IPS-20b (cell line): ENCODE results near the gene DMXL2.

Experiments
- H3K27ac ChIP-seq: one replicate; pipeline ENCODE4 v1.5.1; 2013; ENCODE audit warnings: low read length
- H3K27me3 ChIP-seq: 2 replicates; pipeline ENCODE4 v1.6.1; 2013; ENCODE audit warnings: mild to moderate bottlenecking, low read length, inconsistent platforms; ENCODE audit not compliant: insufficient read depth
- H3K36me3 ChIP-seq: 2 replicates; pipeline ENCODE4 v1.6.1; 2013; ENCODE audit warnings: low read depth, mild to moderate bottlenecking, inconsistent platforms, low read length, moderate library complexity; ENCODE audit not compliant: insufficient read depth
- H3K4me1 ChIP-seq: 2 replicates; pipeline ENCODE4 v1.6.1; 2013; ENCODE audit warnings: mild to moderate bottlenecking, control low read depth, inconsistent platforms, low read length, moderate library complexity; ENCODE audit not compliant: insufficient read depth
- H3K4me3 ChIP-seq: 2 replicates; pipeline ENCODE4 v1.5.1; 2013; ENCODE audit warnings: mild to moderate bottlenecking, low read length, inconsistent platforms
- H3K9ac ChIP-seq: 2 replicates; pipeline ENCODE4 v1.6.1; 2013; ENCODE audit warnings: low read depth, mild to moderate bottlenecking, inconsistent platforms, low read length, moderate library complexity
- H3K9me3 ChIP-seq: 2 replicates; pipeline ENCODE4 v1.6.1; 2013; ENCODE audit warnings: mild to moderate bottlenecking, low read depth, low read length, inconsistent platforms; ENCODE audit not compliant: insufficient read depth

DMXL2 gene

DNA sequence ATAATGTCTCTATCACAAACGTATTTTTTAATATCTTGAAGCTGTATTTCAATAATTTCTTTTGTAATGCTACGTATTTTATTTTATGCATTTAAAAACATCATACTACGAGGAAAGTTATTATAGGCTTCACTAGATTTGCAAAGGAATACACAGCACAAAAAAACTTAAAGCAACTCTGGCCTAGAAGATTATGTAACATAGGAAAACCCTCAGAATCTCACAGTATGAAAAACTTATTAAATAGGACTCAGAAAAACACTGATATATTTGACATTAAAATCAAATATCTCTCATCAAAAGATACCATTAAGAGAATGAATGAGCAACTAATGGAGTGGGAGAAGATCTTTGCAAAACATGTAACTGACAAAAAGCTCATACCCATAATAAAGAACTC, 63.7 kb downstream of the DMXL2 start:
- Histone ChIP-seq H3K4me1 (no peaks in the 10 kb centered on the region), H3K9ac (no peak overlapping the region), H3K4me3 (no peak overlapping the region), H3K9me3 (no peaks in the 10 kb centered on the region), H3K27ac (no peak overlapping the region), H3K36me3 (no peaks in the 10 kb centered on the region), H3K27me3 (no peaks in the 10 kb centered on the region)

DNA sequence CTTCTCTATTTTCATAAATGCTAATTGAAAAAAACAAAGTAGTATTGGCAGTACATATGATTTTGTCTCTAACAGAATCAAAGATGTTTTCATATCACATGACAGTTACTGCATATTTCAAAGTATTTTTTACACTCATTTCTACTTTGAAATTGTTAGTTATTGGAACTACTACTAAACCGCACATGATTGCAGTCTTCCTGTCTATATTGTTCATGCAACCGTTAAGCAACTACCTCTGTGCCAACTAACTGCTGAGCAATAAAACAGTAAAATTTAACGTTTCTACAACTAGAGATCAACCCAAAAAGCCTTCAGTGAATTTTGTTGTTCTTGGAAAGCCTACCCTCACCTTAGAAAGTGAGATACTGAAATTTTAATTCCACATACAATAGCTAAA, 64.2 kb downstream of the DMXL2 start:
- Histone ChIP-seq H3K4me3 (no peak overlapping the region), H3K4me1 (no peaks in the 10 kb centered on the region), H3K9me3 (no peaks in the 10 kb centered on the region), H3K27me3 (no peaks in the 10 kb centered on the region), H3K27ac (no peak overlapping the region), H3K9ac (no peak overlapping the region), H3K36me3 (no peaks in the 10 kb centered on the region)

DNA sequence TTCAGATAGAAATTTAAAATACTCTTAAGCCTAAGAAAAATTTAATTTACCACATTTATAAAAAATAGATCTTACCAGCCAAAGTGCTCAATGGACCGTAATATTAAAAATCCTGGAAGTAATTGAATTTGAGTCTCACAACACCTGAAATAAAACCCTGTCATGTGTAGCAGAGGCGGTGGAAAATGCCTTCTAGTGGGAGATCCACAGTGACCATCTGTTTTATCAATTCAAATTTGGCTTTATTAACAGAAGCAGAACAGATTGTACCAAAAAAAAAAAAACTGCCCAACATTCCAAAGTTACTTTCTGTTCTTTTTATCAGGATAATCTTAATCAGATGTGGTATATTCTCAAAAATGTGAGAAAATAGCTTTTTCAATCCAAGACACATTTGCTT, 71.7 kb downstream of the DMXL2 start:
- no peak overlapping the region for H3K9ac ChIP-seq
- H3K27me3 ChIP-seq = no peaks in the 10 kb centered on the region
- H3K4me1 ChIP-seq = no peaks in the 10 kb centered on the region
- H3K4me3 ChIP-seq = no peak overlapping the region
- H3K9me3 ChIP-seq = no peaks in the 10 kb centered on the region
- H3K36me3 ChIP-seq = no peaks in the 10 kb centered on the region
- H3K27ac ChIP-seq = no peak overlapping the region

DNA sequence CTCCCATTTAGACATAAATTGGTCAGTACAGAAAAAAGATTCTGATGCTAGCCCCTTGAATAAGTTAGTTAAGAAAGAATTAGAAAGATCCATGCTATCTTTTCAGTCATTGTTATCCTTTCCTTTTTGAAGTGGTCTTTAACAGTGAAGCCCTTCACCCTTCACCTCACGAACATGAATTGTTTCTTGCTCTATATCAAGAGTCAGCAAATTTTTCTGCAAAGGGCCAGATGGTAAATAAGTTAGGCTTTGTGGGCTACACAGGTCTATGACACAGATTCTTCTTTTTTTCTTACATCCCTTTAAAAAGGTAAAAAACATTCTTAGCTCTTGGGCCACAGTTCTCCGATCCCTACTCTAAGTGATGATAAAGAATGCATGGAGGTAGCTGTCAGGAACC, 74.9 kb downstream of the DMXL2 start:
- Histone ChIP-seq H3K4me1 (no peaks in the 10 kb centered on the region), H3K27me3 (no peaks in the 10 kb centered on the region), H3K36me3 (no peaks in the 10 kb centered on the region), H3K9me3 (no peaks in the 10 kb centered on the region), H3K27ac (no peak overlapping the region), H3K4me3 (no peak overlapping the region), H3K9ac (no peak overlapping the region)

DNA sequence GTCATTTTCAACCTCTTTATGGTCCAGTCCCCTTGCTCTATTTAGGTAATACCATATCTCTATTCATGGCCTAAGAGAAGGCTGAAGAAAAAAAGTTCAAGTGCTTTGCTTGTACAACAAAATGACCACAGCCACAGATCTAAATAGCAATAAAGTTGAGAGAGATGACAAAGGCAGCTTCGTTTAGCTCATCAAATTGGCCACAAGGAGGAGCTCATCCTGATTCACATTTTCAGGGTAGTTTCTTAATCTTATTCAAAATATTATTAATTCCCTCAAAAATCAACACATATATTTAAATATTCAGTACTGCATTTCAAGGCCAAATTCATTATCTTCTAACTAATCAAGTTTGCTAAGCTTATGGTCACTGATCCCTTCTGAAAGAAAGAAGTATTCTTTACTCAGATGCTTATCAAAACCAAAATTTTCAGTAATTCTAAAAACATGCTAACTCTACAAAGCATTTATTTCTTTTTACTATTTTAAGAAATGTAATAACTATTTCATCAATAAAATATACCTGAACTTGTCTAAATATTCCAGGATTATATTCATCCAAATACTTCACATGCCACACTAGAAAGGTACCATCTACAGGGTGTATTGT, 85.5 kb downstream of the DMXL2 start:
- H3K27ac ChIP-seq = no peak overlapping the region
- H3K4me1 ChIP-seq = no peaks in the 10 kb centered on the region
- no peaks in the 10 kb centered on the region for H3K36me3 ChIP-seq

DNA sequence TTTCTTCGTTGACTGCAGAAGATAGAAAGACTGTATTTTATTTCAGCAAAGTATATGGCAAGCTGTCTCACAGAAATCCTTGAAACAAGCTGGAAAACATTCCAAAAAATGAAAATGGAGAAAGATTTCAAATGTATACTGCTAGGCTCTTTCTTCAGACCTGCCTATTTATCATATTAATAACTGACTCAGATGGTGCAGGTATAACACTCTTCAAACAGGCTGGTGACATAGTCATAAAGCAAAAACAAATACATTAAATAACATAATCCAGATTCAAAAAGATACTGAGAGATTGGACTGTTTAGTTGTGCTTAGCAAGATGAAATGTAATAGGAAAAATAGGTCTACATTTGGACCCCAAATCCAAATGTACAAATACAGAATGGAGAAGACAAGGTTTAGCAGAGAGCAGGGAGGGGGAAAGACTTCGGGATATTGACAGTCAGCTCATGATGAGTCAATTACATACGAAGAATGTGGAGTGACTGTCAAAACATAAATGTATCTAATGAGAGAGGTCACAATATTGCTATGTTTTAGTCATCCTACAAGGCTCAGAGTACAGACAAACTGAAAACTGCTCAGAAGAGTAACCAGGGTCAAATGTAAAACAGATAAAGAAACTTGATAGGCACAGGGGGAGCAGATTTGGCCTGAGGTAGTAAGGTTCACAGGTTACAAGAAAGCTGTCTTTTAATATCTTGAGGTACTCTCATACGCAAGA, 88.7 kb downstream of the DMXL2 start:
- Histone ChIP-seq H3K36me3 (no peaks in the 10 kb centered on the region), H3K4me3 (no peak overlapping the region), H3K27me3 (no peaks in the 10 kb centered on the region), H3K9me3 (no peaks in the 10 kb centered on the region), H3K9ac (no peak overlapping the region), H3K27ac (no peak overlapping the region), H3K4me1 (no peaks in the 10 kb centered on the region)

More for the DNA sequence above, 85.5 kb downstream of the DMXL2 start:
- Histone ChIP-seq H3K9me3 (no peaks in the 10 kb centered on the region), H3K27me3 (no peaks in the 10 kb centered on the region), H3K4me3 (no peak overlapping the region), H3K9ac (no peak overlapping the region)

DNA sequence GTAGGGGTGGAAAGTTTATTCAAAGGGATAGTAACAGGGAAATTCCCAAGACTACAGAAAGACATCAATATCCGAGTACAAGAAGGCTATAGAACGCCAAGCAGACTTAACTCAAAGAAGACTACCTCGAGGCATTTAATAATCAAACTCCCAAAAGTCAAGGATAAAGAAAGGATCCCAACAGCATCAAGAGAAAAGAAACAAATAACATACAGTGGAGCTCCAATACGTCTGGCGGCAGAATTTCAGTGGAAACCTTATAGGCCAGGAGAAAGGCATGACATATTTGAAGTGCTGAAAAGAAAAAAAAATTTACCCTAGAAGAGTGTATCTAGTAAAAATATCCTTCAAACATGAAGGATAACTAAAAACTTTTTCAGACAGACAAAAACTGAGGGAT, 95.6 kb downstream of the DMXL2 start:
- no peak overlapping the region for H3K27ac ChIP-seq
- no peaks in the 10 kb centered on the region for H3K4me1 ChIP-seq
- no peak overlapping the region for H3K4me3 ChIP-seq
- peaks cover 4% of the 10 kb centered on the region; the same call in 1 of the 2 replicates for H3K9me3 ChIP-seq
- no peaks in the 10 kb centered on the region for H3K27me3 ChIP-seq
- H3K9ac ChIP-seq = no peak overlapping the region
- H3K36me3 ChIP-seq = no peaks in the 10 kb centered on the region

DNA sequence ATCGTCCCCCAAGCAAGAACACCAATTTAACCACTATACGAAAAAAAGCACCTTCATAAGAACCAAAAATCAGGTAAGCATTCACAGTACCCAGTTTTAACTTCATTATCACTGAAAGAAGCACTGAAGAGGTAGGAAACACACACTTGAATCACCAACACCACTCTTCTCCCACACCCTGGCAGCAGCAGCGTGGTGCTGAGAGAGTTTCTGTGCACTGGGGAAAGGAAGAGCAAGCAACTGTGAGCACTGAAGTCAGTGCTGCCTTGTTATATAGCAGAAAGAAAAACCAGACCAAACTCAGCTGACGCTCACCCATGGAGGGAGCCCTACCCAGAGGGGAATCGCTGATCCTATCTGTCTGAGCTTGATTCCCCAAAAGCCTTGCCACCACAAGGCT, 98.2 kb downstream of the DMXL2 start:
- no peaks in the 10 kb centered on the region for H3K36me3 ChIP-seq

DNA sequence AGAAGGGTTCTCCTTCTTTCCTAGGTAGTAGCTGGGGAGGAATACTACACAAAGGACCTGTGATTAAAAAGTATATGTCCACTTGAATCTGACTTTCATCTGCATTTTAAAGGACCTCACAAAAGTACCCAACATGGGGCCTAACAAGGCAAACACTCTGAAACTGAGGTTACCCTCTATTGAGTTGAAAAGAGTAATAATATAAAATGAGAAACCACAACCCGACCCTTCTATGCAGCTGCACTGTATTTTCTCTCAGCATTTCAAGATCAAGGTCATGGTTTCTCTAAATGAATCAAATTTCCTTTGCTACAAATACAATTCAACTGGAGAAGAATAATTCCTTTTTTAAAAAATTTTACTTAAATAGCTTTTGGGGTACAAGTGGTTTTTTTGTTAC, 106.3 kb downstream of the DMXL2 start:
- no peaks in the 10 kb centered on the region for H3K27me3 ChIP-seq
- H3K27ac ChIP-seq = no peak overlapping the region
- no peak overlapping the region for H3K4me3 ChIP-seq
- no peaks in the 10 kb centered on the region for H3K4me1 ChIP-seq
- H3K9ac ChIP-seq = no peak overlapping the region; the same call in 1 of the 2 replicates
- no peaks in the 10 kb centered on the region for H3K36me3 ChIP-seq
- no peaks in the 10 kb centered on the region for H3K9me3 ChIP-seq

More for the DNA sequence above, 98.2 kb downstream of the DMXL2 start:
- H3K9me3 ChIP-seq = peaks cover 4% of the 10 kb centered on the region; the same call in 1 of the 2 replicates
- no peak overlapping the region for H3K4me3 ChIP-seq
- H3K4me1 ChIP-seq = no peaks in the 10 kb centered on the region
- no peak overlapping the region for H3K27ac ChIP-seq
- H3K27me3 ChIP-seq = no peaks in the 10 kb centered on the region
- no peak overlapping the region for H3K9ac ChIP-seq

DNA sequence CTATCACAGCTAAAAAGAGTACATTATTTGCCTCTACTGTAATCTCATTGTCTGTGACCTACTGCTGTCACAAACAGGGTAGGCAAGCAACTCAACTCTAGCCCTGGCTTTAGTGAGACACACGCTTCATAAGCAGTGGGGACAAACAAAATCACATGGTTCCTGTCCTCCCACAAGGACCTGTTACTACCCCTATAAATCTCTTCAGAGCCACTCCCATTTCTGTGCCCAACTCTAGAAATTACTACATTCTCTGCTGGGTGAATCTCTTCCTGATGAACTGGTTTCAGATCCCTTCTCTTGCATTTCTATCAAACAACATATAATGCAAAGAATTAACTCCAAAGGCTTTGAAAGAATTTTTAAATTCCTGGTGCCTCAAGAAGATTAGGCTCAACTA, 117.3 kb downstream of the DMXL2 start:
- H3K9me3 ChIP-seq = no peaks in the 10 kb centered on the region
- no peaks in the 10 kb centered on the region for H3K36me3 ChIP-seq
- H3K27ac ChIP-seq = no peak overlapping the region
- H3K9ac ChIP-seq = no peak overlapping the region
- no peaks in the 10 kb centered on the region for H3K27me3 ChIP-seq
- no peaks in the 10 kb centered on the region for H3K4me1 ChIP-seq
- H3K4me3 ChIP-seq = no peak overlapping the region

DNA sequence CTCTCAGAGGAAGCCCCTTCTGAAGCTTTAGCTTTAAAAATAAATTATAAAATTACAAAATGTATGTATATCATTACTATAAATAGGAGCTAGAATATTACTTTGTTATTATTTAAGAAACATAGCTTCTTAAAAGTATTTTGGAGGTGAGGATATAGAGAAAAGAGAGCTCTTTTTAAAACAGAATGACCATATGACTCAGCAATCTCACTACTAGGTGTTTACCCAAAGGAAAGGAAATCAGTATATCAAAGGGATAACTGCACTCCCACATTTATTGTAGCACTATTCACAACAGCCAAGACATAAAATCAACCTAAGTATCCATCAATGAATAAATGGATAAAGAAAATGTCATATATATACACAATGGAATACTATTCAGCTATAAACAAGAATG, 119.6 kb downstream of the DMXL2 start:
- Histone ChIP-seq H3K9ac (no peak overlapping the region), H3K27me3 (no peaks in the 10 kb centered on the region), H3K9me3 (no peaks in the 10 kb centered on the region), H3K36me3 (no peaks in the 10 kb centered on the region), H3K4me3 (no peak overlapping the region), H3K27ac (no peak overlapping the region), H3K4me1 (no peaks in the 10 kb centered on the region)

DNA sequence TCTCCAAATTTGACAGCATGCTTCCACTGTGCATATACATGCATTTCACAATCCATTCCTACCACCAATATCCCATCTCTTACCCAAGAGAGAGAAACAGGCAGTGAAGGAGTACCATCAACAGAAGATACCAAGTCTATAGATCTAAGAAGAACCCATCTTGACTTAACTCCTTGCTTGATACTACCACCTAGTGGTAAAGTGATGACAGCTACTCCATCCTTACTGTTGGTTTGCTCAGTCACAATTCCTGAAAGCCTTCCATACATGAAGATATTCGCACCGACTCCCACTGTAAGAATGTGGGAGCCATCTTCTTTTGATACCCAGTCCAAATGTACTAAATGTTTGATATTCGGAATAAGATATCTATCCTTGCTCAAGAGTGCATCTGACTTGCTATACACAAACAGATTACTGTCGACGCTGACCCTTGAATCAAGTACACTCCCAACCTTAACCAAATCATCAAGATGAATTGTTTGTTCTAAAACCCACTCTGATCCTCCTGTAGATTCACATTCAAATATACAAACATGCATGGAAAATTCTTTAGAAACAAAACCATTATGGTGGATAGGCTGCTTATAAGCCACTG, 123.1 kb downstream of the DMXL2 start:
- H3K4me3 ChIP-seq = no peak overlapping the region
- no peaks in the 10 kb centered on the region for H3K27me3 ChIP-seq
- H3K36me3 ChIP-seq = no peaks in the 10 kb centered on the region
- no peak overlapping the region for H3K9ac ChIP-seq
- H3K9me3 ChIP-seq = no peaks in the 10 kb centered on the region
- no peaks in the 10 kb centered on the region for H3K4me1 ChIP-seq
- H3K27ac ChIP-seq = no peak overlapping the region
